22Rv1 (cell line): ENCODE results near the gene TLR3.

Experiments used
- H3K27ac ChIP-seq: fragments of 450-650 bp; 2 replicates; pipeline ENCODE4 v1.5.1; 2017
- CTCF ChIP-seq: fragments of 450-650 bp; IDR thresholded peaks from 2 replicates; pipeline ENCODE4 v1.5.1; 2017; ENCODE audit warnings: mild to moderate bottlenecking
- ZFX ChIP-seq: fragments of 450-650 bp; IDR thresholded peaks from 2 replicates; pipeline ENCODE4 v1.6.1; 2017; ENCODE audit warnings: antibody characterized with exemption, borderline replicate concordance

TLR3 gene

GRCh38 chr4:186058253-186058979 lies 10.5 kb upstream of the TLR3 start:
- H3K27ac ChIP-seq: no peak overlapping the region
- TF ChIP-seq CTCF (no peak), ZFX (no peak)

- no peak for TF ChIP-seq ZFX
- no peak for TF ChIP-seq CTCF
- no peak overlapping the region for H3K27ac ChIP-seq
Measured at GRCh38 chr4:186058980-186059316, 10.0 kb upstream of the TLR3 start.

- no peak overlapping the region for H3K27ac ChIP-seq
- TF ChIP-seq ZFX (no peak), CTCF (no peak)
Measured at GRCh38 chr4:186061921-186062320, 7.0 kb upstream of the TLR3 start.

GRCh38 chr4:186067757-186068385 lies 1.1 kb upstream of the TLR3 start:
- peak; percentile 74 for TF ChIP-seq CTCF
- TF ChIP-seq ZFX: no peak
- no peak overlapping the region for H3K27ac ChIP-seq

GRCh38 chr4:186069729-186070128 lies 773 bp downstream of the TLR3 start:
- H3K27ac ChIP-seq: no peak overlapping the region
- TF ChIP-seq CTCF (no peak), ZFX (no peak)

- no peak for TF ChIP-seq CTCF
- TF ChIP-seq ZFX: no peak
- H3K27ac ChIP-seq: no peak overlapping the region
Measured at GRCh38 chr4:186072516-186072915, 3.6 kb downstream of the TLR3 start.

GRCh38 chr4:186074189-186074588 lies 5.2 kb downstream of the TLR3 start:
- no peak for TF ChIP-seq ZFX
- no peak for TF ChIP-seq CTCF
- H3K27ac ChIP-seq: no peak overlapping the region
